Vagina (tissue), 2 donors: ENCODE measurements around the gene TNFRSF9. TPM values are rescaled to one million over a fixed set of nuclear protein-coding genes. Genes with fewer than 3 reads are reported as not detected.
A peak's percentile ranks its signal among the peaks of the same experiment; 100 is the strongest.
"Not testable (repeated sequence)": the region's sequence is repeated elsewhere in the genome, so short reads cannot be mapped to it uniquely, and the experiment has no call there.

Experiments
- DNase-seq, 2 donors: peaks; one replicate each; pipeline ENCODE4 v3.0.0-alpha.2; 2017; ENCODE audit errors: extremely low spot score in 2 of 2
- H3K27ac ChIP-seq: fragments of 200-600 bp; sonication (generic); one replicate; pipeline ENCODE4 v1.5.1; 2019
- H3K27me3 ChIP-seq: fragments of 200-600 bp; sonication (generic); one replicate; pipeline ENCODE4 v1.5.1; 2019
- H3K36me3 ChIP-seq, 2 donors: fragments of 200-600 bp; sonication (generic); one replicate each; pipeline ENCODE4 v1.5.1; 2017 to 2019
- H3K4me1 ChIP-seq: fragments of 200-600 bp; sonication (generic); one replicate; pipeline ENCODE4 v1.5.1; 2019
- H3K4me3 ChIP-seq, 2 donors: fragments of 200-600 bp; sonication (generic); 1 replicate in 1 of 2; 2 replicates in 1 of 2; pipeline ENCODE4 v1.5.1; 2016 to 2019
- H3K9me3 ChIP-seq: fragments of 200-600 bp; sonication (generic); one replicate; pipeline ENCODE4 v1.5.1; 2019
- CTCF ChIP-seq, 3 experiments: fragments of 450-650 bp in 2 of 3; fragments of 200-600 bp in 1 of 3; sonication (generic) in 1 of 3; IDR thresholded peaks; one replicate each; pipeline ENCODE4 v1.5.1; 2017 to 2019; ENCODE audit warnings: antibody characterized with exemption in 3 of 3, mild to moderate bottlenecking in 2 of 3, moderate library complexity in 2 of 3
- POLR2A ChIP-seq, 2 donors: fragments of 450-650 bp; IDR thresholded peaks; one replicate each; pipeline ENCODE4 v1.6.1; 2017; ENCODE audit warnings: antibody characterized with exemption in 2 of 2, mild to moderate bottlenecking in 2 of 2, moderate library complexity in 2 of 2
- POLR2AphosphoS5 ChIP-seq, 2 donors: sonication (generic); formaldehyde crosslinking; IDR thresholded peaks; one replicate each; pipeline ENCODE4 v1.9.0; 2017; ENCODE audit warnings: antibody characterized with exemption in 2 of 2, mild to moderate bottlenecking in 2 of 2, low read depth in 1 of 2; ENCODE audit not compliant: insufficient read depth in 1 of 2
- intact Hi-C: fragments of 100-400 bp; cut with DNase I; formaldehyde crosslinking; loops from one replicate; pipeline ENCODE4 v1.15.1; 2023
- total RNA-seq: library from RNA; depleted of rRNA; stranded (reverse); fragments of >200 nt; gene quantifications from one replicate; pipeline ENCODE4 v1.2.3, GENCODE V29; 2016

The TNFRSF9 gene
- total RNA-seq, 1 donor from 2014 or later, result not detected

- intact Hi-C loops, result no loop called here
- no peak for DNase-seq
- no peaks in the 10 kb centered on the region for H3K27me3 ChIP-seq
- TF ChIP-seq POLR2AphosphoS5 (IDR thresholded peaks at IDR 0.05; ENCODE audit: insufficient read depth in 1 of 2, low read depth in 1 of 2), result no peak
- no peak for TF ChIP-seq POLR2A (IDR thresholded peaks at IDR 0.05)
- TF ChIP-seq CTCF (IDR thresholded peaks at IDR 0.05), result no peak
- H3K4me3 ChIP-seq, result no peak overlapping the region
- peaks cover 0 to 61% of the 10 kb centered on the region in 2 donors for H3K36me3 ChIP-seq
- H3K27ac ChIP-seq, result no peak overlapping the region
- peaks cover 30% of the 10 kb centered on the region for H3K4me1 ChIP-seq
- H3K9me3 ChIP-seq, result no peaks in the 10 kb centered on the region
Observed at GRCh38 chr1:7967651-7968050, 27.0 kb upstream of the TNFRSF9 start.

GRCh38 chr1:7967196-7967595, 26.6 kb upstream of the TNFRSF9 start:
- Histone ChIP-seq H3K4me3 (no peak overlapping the region), H3K4me1 (peaks cover 34% of the 10 kb centered on the region), H3K27me3 (no peaks in the 10 kb centered on the region), H3K36me3 (peaks cover 0 to 57% of the 10 kb centered on the region in 2 donors), H3K27ac (no peak overlapping the region), H3K9me3 (no peaks in the 10 kb centered on the region)
- intact Hi-C loops, result no loop called here
- TF ChIP-seq POLR2A (IDR thresholded peaks at IDR 0.05) (no peak), POLR2AphosphoS5 (IDR thresholded peaks at IDR 0.05; ENCODE audit: insufficient read depth in 1 of 2, low read depth in 1 of 2) (no peak), CTCF (IDR thresholded peaks at IDR 0.05) (no peak)
- DNase-seq, result no peak

- H3K27ac ChIP-seq, result no peak overlapping the region
- intact Hi-C loops, result no loop called here
- peaks cover 35% of the 10 kb centered on the region for H3K4me1 ChIP-seq
- H3K27me3 ChIP-seq, result no peaks in the 10 kb centered on the region
- peaks cover 0 to 30% of the 10 kb centered on the region in 2 donors for H3K36me3 ChIP-seq
- H3K9me3 ChIP-seq, result no peaks in the 10 kb centered on the region
- TF ChIP-seq CTCF (IDR thresholded peaks at IDR 0.05), result no peak
- no peak for TF ChIP-seq POLR2AphosphoS5 (IDR thresholded peaks at IDR 0.05; ENCODE audit: insufficient read depth in 1 of 2, low read depth in 1 of 2)
- TF ChIP-seq POLR2A (IDR thresholded peaks at IDR 0.05), result no peak
- no peak for DNase-seq
- H3K4me3 ChIP-seq, result no peak overlapping the region
Observed at GRCh38 chr1:7964476-7964875, 23.8 kb upstream of the TNFRSF9 start.

GRCh38 chr1:7963841-7964240, 23.2 kb upstream of the TNFRSF9 start:
- H3K36me3 ChIP-seq, result peaks cover 0 to 28% of the 10 kb centered on the region in 2 donors
- DNase-seq, H3K9me3 ChIP-seq, H3K27me3 ChIP-seq, H3K27ac ChIP-seq, intact Hi-C loops, H3K4me3 ChIP-seq: not testable (repeated sequence)
- peaks cover 35% of the 10 kb centered on the region for H3K4me1 ChIP-seq

- H3K4me3 ChIP-seq, H3K9me3 ChIP-seq, intact Hi-C loops, H3K27ac ChIP-seq, DNase-seq, H3K27me3 ChIP-seq: not testable (repeated sequence)
- H3K36me3 ChIP-seq, result peaks cover 0 to 28% of the 10 kb centered on the region in 2 donors
- H3K4me1 ChIP-seq, result peaks cover 35% of the 10 kb centered on the region
Observed at GRCh38 chr1:7963378-7963730, 22.7 kb upstream of the TNFRSF9 start.

- intact Hi-C loops, result no loop called here
- H3K36me3 ChIP-seq, result peaks cover 0 to 28% of the 10 kb centered on the region in 2 donors
Observed at GRCh38 chr1:7962636-7963377, 22.2 kb upstream of the TNFRSF9 start.

More at GRCh38 chr1:7962636-7963377, 22.2 kb upstream of the TNFRSF9 start:
- TF ChIP-seq POLR2A (IDR thresholded peaks at IDR 0.05), result no peak
- TF ChIP-seq POLR2AphosphoS5 (IDR thresholded peaks at IDR 0.05; ENCODE audit: insufficient read depth in 1 of 2, low read depth in 1 of 2), result no peak
- TF ChIP-seq CTCF (IDR thresholded peaks at IDR 0.05), result no peak
- Histone ChIP-seq H3K27me3 (no peaks in the 10 kb centered on the region), H3K27ac (no peak overlapping the region), H3K4me1 (peaks cover 35% of the 10 kb centered on the region), H3K9me3 (no peaks in the 10 kb centered on the region), H3K4me3 (peak overlapping the region; percentile 66 to 91)
- no peak for DNase-seq
